HG03025 (cell line): ENCODE results near the gene DENND6A.
"Not testable (repeated sequence)": the region's sequence is repeated elsewhere in the genome, so short reads cannot be mapped to it uniquely, and the experiment has no call there.

Experiments used
- ATAC-seq: cut with Tn5 transposase; IDR thresholded peaks from one replicate; pipeline ENCODE4 v1.9.1; 2021; ENCODE audit warnings: mild to moderate bottlenecking, moderate library complexity; ENCODE audit not compliant: unreplicated experiment, low FRiP score

DENND6A gene

GRCh38 chr3:57699591-57699990 is 6.7 kb upstream of the DENND6A start:
- no peak for ATAC-seq

GRCh38 chr3:57696801-57697321 is 4.0 kb upstream of the DENND6A start:
- no peak for ATAC-seq

- no peak for ATAC-seq
These were observed 1.3 kb upstream of the DENND6A start for GRCh38 chr3:57694146-57694545.

- not testable (repeated sequence) for ATAC-seq
These were observed 813 bp downstream of the DENND6A start for GRCh38 chr3:57692133-57692395.

- ATAC-seq = no peak
These were observed 1.3 kb downstream of the DENND6A start for GRCh38 chr3:57691411-57692132.

GRCh38 chr3:57689367-57690053 is 3.4 kb downstream of the DENND6A start:
- ATAC-seq = no peak

GRCh38 chr3:57688291-57688690 is 4.6 kb downstream of the DENND6A start:
- ATAC-seq = no peak

GRCh38 chr3:57683286-57683685 is 9.6 kb downstream of the DENND6A start:
- ATAC-seq = no peak

GRCh38 chr3:57682284-57682683 is 10.6 kb downstream of the DENND6A start:
- no peak for ATAC-seq

- no peak for ATAC-seq
These were observed 11.2 kb downstream of the DENND6A start for GRCh38 chr3:57681691-57682090.

- no peak for ATAC-seq
These were observed 12.8 kb downstream of the DENND6A start for GRCh38 chr3:57680046-57680445.

- ATAC-seq = no peak
These were observed 17.3 kb downstream of the DENND6A start for GRCh38 chr3:57675530-57675929.

GRCh38 chr3:57673156-57673555 is 19.7 kb downstream of the DENND6A start:
- no peak for ATAC-seq

GRCh38 chr3:57670543-57670942 is 22.3 kb downstream of the DENND6A start:
- ATAC-seq = no peak

- ATAC-seq = no peak
These were observed 31.5 kb downstream of the DENND6A start for GRCh38 chr3:57661404-57661803.

- ATAC-seq = no peak
These were observed 33.0 kb downstream of the DENND6A start for GRCh38 chr3:57659806-57660439.

GRCh38 chr3:57659004-57659673 is 33.7 kb downstream of the DENND6A start:
- no peak for ATAC-seq

- no peak for ATAC-seq
These were observed 34.3 kb downstream of the DENND6A start for GRCh38 chr3:57658536-57658935.

- no peak for ATAC-seq
These were observed 37.1 kb downstream of the DENND6A start for GRCh38 chr3:57655727-57656126.

- no peak for ATAC-seq
These were observed 38.6 kb downstream of the DENND6A start for GRCh38 chr3:57654267-57654666.

GRCh38 chr3:57652203-57652602 is 40.7 kb downstream of the DENND6A start:
- no peak for ATAC-seq
